ENCODE data around the gene DNM1.

GRCh38 chr9:128242828-128243214 lies 39.6 kb downstream of the DNM1 start:
- TF ChIP-seq EZH2 (IDR thresholded peaks at IDR 0.05; ENCODE audit: borderline replicate concordance, low read length) (no peak), CTCF (conservative IDR thresholded peaks at IDR 0.05 in 1 of 2, IDR thresholded peaks at IDR 0.05 in 1 of 2; ENCODE audit: extremely low read depth in 1 of 2, insufficient read depth in 1 of 2, low read depth in 1 of 2, low read length in 2 of 2) (no peak)
